D721Med (cell line): ENCODE measurements around the gene WASHC2A.
"Not testable (repeated sequence)": the region's sequence is repeated elsewhere in the genome, so short reads cannot be mapped to it uniquely, and the experiment has no call there.

Experiments
- DNase-seq: peaks from one replicate; pipeline ENCODE4 v3.0.0; 2011; ENCODE audit warnings: low spot score; ENCODE audit not compliant: insufficient read length
- FAIRE-seq: peaks from 2 replicates; lab custom pipeline; 2011; peaks lifted over from hg19 to GRCh38; lab: Jason Lieb, UNC

WASHC2A gene

DNA sequence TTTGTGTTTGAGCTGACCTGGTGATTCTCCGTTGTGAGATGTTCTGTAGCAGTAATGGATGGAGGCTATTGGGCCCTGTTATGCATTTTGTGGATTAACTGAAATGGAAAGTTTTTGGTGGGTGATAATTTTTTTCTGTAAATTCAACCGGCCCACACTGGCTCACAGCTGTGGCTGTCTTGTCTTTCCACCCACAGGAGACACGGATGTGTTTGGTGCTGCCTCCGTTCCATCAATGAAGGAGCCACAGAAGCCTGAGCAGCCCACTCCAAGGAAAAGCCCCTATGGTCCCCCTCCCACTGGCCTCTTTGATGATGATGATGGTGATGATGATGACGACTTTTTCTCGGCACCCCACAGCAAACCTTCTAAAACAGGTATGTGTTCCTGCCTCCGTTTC is 27.6 kb downstream of the WASHC2A start:
- FAIRE-seq, DNase-seq: not testable (repeated sequence)

DNA sequence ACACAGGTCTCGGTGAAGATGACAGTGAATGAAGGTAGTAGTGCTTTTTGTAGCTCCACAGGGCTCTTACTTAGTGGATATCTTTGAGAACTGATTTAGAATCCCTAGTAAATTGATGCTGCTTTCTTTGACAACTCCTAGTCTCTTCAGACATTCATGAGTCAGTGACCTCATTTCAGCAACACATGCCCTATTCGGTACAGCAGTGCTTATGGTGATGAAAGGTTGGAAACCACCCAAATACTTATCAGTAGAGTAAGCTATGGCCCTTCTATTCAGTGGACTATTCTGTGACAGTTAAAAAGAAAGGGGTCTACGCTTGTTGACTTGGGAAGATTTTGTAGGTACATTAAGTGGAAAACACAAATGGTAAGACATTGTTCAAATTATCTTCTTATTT is 29.0 kb downstream of the WASHC2A start:
- FAIRE-seq, DNase-seq: not testable (repeated sequence)

DNA sequence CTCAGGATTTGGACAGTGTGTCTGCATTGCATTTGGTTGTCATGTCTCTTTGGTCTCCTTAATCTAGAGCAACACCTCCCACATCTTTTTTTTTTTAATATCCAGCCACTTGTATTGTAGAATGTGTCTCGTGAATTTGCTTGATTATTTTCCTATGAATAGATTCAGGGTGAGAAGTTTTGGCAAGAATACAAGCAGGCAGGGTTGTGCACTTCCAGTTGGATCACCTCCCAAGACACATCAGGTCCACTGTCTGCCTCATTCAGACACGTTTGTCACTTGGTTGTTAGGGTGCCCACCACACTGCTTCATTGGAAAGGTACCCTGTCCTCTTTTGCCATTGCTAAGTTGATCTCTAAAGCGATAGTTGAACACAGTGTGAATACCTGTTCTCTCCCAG is 30.9 kb downstream of the WASHC2A start:
- DNase-seq, FAIRE-seq: not testable (repeated sequence)

DNA sequence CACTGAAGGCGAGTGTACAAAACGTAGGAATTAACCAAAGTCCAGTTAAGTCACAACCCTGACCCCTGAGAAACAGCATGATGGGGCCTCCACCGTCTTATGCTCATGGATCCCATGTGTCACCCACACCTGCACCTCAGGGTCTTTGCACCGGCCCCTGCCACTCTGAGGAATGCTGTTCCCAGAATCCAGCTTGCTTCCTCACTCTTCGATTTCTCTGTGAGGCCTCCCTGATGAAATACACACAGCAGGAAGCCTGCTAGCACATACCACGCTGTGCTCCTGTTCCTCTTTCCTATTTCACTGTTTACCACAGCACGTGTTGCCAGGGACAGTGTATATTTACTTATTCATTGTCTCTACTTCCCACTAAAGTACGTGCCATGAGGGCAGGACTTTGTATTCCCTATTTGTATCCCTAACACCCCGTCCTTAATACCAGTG is 33.4 kb downstream of the WASHC2A start:
- DNase-seq, FAIRE-seq: not testable (repeated sequence)

DNA sequence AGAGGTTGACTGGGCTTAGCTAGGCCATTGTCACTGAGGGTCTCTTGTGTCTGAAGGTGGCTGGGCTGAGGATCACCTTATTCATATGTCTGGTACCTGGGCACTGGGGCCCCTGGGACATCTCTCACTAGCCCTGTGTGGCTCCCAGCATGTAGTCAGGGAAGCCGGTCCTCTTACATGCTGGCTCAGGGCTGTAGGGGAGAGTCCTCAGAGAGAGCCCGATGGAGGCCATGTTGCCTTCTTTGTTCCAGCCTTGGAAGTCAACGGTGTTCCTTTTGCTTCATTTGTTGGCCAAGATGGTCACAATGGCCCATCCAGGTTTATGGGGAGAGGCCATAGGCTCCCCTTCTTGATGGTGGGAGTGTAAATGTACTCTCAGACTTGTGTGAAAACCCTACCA is 34.0 kb downstream of the WASHC2A start:
- DNase-seq: not testable (repeated sequence)

DNA sequence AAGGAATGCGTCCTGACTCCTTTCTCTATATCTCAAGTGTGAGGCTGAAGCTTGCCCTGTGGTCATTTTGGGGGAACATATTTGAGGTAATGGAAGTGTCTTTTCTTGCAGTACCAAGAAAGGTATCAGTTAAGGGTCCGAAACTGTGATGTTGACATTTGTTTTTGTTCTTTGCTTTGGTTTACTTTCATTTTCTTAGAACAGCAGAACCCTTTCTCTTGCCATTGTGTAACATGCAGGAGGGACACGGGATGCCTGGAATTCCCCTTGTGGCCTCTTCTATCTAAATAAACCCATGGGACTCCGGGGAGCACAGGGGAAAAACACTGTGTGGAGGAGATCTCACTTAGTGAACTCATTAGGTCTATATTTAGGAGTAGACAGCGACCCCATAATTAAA is 34.5 kb downstream of the WASHC2A start:
- DNase-seq, FAIRE-seq: not testable (repeated sequence)

More for the DNA sequence above, 34.0 kb downstream of the WASHC2A start:
- not testable (repeated sequence) for FAIRE-seq

DNA sequence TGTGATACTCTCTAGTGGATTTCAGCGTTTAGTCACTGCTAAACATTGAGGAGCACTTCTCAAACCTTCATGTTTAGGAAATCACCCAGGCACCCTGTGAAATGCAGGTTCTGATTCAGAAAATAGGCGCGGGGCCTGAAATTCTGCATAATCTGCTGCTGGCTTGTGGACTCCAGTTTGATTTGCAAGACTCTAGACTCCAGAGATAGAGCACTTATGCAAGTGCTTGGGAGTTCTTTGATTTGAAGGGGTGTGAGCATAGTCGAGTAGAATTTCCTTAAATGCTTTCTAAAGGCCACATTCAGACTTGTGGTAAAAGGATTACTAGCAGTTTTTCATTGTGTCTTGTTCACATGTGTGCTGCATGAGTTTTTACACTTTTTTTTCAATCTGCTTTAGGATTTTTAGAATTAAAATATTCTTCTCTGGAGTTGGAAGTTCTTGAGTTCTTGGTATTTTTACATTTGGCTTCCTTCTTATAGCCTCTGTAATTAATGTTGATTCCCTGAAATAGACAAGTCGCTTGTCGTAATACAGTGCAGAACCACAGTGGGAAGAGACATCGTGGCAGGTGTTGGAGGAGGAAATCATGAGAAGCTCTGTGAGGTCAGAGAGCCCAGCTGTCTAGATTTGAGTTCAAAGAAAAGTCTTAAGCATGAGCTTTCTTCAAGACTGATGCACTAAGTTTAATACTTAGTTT is 41.4 kb downstream of the WASHC2A start:
- DNase-seq, FAIRE-seq: not testable (repeated sequence)

DNA sequence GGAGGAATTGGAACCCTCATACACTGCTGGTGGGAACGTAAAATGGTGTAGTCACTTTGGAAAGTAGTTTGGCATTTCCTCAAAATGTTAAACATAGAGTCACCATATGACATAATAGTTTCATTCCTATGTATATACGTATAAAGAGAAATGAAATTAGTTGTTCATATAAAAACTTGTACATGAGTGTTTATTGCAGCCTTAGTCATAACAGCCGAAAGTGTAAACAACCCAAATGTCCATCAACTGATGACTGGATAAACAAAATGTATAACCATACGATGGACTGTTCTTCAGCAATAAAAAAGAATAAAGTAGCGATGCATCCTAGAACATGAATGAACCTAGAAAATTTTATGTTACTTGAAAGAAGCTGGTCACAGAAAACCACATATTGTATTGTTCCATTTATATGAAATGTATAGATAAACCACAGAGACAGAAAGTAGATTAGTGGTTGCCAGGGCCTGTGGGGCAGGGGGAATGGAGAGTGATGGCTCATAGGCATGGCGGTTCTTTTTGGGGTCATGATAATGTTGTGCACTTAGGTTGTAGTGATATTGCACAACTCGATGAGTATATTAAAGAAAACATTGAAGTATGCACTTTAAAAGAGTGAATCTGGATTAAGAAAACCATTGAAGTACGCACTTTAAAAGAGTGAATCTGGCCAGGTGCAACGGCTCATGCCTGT is 44.8 kb downstream of the WASHC2A start:
- not testable (repeated sequence) for FAIRE-seq, DNase-seq

DNA sequence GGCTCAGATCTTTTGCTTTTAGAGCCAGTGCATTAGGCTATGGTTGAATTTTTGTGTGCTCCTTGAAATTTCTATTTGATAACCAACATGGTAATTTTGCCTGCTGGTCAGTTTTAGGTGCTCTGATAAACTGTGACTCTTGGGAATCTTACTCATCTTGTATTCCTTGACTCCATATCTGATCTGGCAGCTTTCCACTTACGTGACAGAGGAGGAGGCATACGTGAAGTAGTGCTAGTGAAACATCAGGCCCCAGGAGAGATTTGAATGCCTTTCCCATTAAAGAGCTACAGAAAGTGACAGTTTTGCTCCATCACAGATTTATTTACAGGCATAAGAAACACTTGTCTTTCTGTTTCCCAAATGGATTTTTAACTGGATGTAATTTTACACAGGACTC is 59.0 kb downstream of the WASHC2A start:
- DNase-seq, FAIRE-seq: not testable (repeated sequence)

DNA sequence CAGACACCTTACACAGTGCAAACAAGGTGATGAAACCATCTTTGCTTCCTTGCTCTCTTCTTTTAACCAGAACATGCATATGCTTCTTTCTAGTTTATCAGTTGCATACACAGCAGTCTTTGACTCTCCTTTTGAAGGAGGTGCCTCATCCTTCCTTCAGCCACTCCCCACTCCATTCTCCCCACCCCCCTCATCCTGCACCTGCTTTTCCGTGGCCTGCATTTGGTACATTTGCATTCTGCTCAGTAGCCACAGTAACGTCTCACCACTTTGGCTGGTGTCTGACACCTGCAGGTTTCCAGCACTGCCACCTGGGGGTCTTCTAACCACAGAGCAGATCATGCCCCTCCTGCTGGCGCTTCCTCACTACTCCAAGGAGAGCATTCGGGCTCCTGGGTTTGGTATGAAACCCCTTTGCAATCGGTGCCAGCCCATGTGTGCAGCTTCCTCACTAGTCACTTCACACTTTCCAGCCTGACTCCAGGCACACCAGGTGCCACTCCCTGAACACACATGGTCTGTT is 60.1 kb downstream of the WASHC2A start:
- not testable (repeated sequence) for FAIRE-seq, DNase-seq

DNA sequence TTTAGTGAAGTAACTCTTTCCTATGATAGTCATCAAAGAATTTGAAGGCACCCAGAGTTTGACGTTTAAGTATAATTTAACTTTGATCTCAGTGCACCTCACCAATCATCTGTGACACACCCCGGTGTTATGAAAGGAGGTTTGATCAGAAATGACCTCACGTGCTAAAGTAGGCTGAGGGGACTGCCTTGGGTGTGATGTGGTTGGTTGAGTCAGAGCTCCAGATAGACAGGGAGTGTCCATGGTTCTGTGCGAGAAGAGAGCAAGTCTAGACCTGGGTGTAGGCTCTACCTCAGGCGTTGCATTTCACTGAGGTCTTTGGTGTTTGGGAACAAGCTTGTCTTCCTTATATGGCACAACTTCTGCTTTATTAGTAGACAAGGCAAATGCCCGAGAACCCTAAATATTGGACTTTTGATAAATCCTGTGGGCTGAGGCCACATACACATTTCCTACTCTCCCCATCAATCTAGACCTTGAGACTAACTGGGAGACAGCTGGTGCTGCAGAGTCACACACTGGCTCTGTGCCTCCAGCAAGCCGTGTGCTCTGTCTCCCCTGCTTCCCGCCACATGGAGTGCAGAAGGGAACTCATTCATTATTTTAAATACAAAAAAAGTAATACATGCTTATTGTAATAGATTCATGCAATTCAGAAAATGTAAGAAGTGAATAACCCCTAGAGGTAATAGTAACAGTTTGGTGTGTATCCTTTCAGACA is 63.7 kb downstream of the WASHC2A start:
- FAIRE-seq, DNase-seq: not testable (repeated sequence)

DNA sequence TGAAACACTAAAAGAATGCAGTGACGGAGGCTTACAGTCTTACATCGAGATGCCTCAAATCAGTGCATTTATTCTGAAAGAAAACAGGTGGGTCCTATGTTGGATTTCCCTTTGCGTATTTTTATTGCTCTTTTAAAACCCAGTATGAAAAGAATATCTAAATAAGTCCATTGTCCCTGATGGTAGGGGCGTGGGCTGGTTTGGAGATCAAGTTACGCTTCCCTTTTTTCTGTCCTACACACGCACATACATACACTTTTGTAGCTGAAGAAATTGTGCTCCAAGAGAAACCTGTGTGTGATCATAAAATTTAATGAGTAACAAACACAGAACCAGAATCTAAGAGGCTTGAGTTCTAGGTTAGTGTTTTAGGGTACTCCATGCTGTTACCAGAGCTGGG is 64.6 kb downstream of the WASHC2A start:
- not testable (repeated sequence) for FAIRE-seq

DNA sequence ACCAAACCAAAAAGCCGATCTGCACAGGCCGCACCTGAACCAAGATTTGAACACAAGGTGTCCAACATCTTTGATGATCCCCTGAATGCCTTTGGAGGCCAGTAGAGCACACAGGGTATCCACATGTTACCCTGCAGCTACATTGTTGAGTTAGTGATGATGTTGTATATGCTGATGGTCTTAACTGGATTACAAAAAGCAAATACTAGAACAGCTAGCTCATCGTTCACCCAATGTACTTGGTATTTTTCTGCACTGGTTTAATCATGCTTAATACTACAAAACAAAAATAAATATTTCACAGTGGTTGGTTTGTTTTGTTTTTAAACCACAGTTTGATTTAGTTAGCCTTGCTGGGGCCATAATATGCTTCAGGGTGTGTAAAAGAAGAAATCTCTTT is 65.1 kb downstream of the WASHC2A start:
- FAIRE-seq, DNase-seq: not testable (repeated sequence)

More for the DNA sequence above, 64.6 kb downstream of the WASHC2A start:
- not testable (repeated sequence) for DNase-seq

DNA sequence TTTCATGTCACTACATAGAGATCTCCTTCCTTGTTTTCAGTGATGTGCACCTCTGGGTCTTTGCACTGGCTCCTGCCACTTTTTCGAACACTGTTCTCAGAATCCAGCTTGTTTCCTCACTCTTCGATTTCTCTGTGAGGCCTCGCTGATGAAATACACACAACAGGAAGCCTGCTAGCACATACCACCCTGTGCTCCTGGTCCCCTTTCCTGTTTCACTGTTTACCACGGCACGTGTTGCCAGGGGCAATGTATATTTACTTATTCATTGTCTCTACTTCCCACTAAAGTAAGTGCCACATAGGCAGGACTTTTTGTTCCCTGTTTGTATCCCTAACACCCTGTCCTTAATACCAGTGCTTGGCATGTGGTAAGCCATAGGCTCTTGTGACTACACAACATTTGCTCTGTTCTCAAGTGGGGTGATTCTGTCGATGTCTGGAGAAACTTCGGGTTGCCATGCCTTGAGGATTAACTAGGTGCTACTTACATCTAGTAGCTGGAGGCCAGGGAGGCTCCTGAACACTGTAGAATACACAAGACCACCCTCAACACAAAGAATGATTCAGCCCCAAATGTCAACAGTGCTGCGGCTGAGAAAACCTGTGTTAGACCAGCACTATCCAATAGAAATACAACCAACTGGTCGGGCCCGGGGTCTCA is 75.9 kb downstream of the WASHC2A start:
- DNase-seq, FAIRE-seq: not testable (repeated sequence)

DNA sequence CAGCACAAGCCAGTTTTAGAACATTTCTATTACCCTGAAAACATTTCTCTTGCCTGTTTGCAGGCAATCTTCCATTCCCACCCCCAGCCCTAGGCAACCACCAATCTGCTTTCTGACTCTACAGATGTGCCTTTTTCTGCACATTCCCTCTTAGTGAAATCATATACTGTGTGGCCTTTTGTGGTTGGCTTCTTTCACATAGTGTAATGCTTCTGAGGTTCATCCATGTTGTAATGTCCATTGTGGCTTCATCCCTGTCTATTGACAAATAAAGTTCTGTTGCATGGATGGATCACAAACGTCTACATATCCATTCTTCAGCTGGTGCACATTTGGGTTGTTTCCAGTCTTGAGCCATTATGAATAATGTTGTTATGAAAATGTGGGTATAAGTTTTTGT is 77.8 kb downstream of the WASHC2A start:
- not testable (repeated sequence) for DNase-seq, FAIRE-seq
